Activated naive CD4-positive, alpha-beta T cell treated with anti-CD3 and anti-CD28 coated beads, Interleukin-2, amount 10 ng/mL, durations not matched to agents 5 hours and 36 hours (primary cell): Measurements from ENCODE around the gene NMB. TPM values are rescaled to one million over a fixed set of nuclear protein-coding genes. Genes with fewer than 3 reads are reported as not detected.

Experiments used
- total RNA-seq, 2 experiments: library from RNA; stranded (reverse); gene quantifications; one replicate each; pipeline ENCODE4 v1.2.3, GENCODE V29; 2021

The NMB gene, protein sequence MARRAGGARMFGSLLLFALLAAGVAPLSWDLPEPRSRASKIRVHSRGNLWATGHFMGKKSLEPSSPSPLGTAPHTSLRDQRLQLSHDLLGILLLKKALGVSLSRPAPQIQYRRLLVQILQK
- total RNA-seq: 1 to 10 TPM; 3.2 to 3.8 TPM

GRCh38 chr15:84658080-84658787 is at the start of gene NMB:
Gene NMB (minus strand): TSS chr15:84658199. CDS start chr15:84658152, 47 bp downstream.

DNA sequence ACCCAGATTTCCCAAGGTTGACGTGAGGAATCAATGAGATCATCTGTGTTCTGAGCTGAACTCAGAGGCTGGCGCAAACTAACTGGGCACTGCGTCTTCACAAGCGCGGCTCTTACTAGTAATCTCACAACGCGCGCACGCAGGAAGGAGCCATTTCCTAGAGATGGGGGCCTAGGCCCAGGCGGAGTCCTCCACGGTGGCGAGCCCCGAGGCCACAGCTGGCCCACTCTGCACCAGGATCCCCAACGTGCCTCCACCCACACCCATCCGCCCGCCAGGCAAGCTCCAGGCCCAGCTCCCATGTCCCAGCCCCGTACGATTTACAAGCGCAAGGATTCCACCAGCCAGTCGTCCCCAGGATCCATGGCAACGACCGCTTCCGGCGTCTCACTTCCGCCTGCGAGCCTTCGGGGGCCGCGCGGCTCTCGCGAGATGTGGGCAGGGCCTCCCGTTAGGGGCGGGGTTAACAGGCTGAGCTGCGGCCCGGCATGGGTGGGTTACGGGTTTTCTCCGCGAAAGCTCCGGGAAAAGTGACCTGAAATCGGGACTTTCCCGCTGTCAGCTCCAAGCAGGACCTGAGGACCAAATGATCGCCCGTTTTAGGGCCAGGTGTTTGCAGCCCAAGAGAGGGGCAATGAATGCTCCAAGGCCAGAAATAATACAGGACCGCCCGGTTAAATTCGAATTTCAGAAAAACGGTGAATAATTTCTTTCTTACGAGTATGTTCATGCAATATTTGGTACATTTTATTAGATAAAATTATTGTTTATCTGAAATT is 3.9 kb downstream of the NMB start, which contains the start of gene WDR73:
Gene WDR73 (minus strand): TSS at position 374 of the 779 bp plus-strand sequence. CDS start 9 bp downstream, at position 365.

Other genes with a start within 250 kb of the NMB start
- 1 to 10 TPM; 5.8 to 6.5 TPM for gene ZSCAN2, start 57.2 kb downstream of the NMB start, total RNA-seq
- 10 to 100 TPM; 20.9 to 21.7 TPM for gene WDR73, start 3.9 kb downstream of the NMB start, total RNA-seq
- gene SEC11A, start 57.9 kb upstream of the NMB start, total RNA-seq: 100 to 1,000 TPM; 129 to 140 TPM
- gene ZNF592, start 90.4 kb upstream of the NMB start, total RNA-seq: 10 to 100 TPM; 36.4 to 37.3 TPM
- gene ALPK3, start 159.2 kb upstream of the NMB start, total RNA-seq: under 1 TPM; 0.20 to 0.22 TPM
- not detected for gene SLC28A1, start 226.5 kb upstream of the NMB start, total RNA-seq